Lower lobe of right lung (tissue), 2 donors: ENCODE measurements around the gene CHMP4A. TPM values are rescaled to one million over a fixed set of nuclear protein-coding genes. Genes with fewer than 3 reads are reported as not detected.

Source experiments
- ATAC-seq, 2 donors: fragments of 200-7000 bp; cut with Tn5 transposase; one replicate each; pipeline ENCODE4 v1.9.1; 2020 to 2022; ENCODE audit warnings: mild to moderate bottlenecking in 2 of 2, moderate library complexity in 2 of 2
- DNase-seq: peaks from one replicate; pipeline ENCODE4 v3.0.0-alpha.2; 2020
- H3K27ac ChIP-seq: fragments of 200-600 bp; one replicate; pipeline ENCODE4 v1.8.0; 2022
- H3K27me3 ChIP-seq: fragments of 200-600 bp; one replicate; pipeline ENCODE4 v1.8.0; 2022; ENCODE audit warnings: low read depth
- H3K36me3 ChIP-seq: fragments of 200-600 bp; one replicate; pipeline ENCODE4 v1.8.0; 2022; ENCODE audit warnings: mild to moderate bottlenecking
- H3K4me1 ChIP-seq: fragments of 200-600 bp; one replicate; pipeline ENCODE4 v1.8.0; 2022
- H3K4me3 ChIP-seq: fragments of 200-600 bp; one replicate; pipeline ENCODE4 v1.8.0; 2022; ENCODE audit warnings: mild to moderate bottlenecking
- H3K9me3 ChIP-seq: fragments of 200-600 bp; one replicate; pipeline ENCODE4 v1.8.0; 2022
- CTCF ChIP-seq: fragments of 200-600 bp; IDR thresholded peaks from one replicate; pipeline ENCODE4 v1.8.0; 2022; ENCODE audit warnings: antibody characterized with exemption, mild to moderate bottlenecking
- intact Hi-C: fragments of 100-400 bp; cut with DNase I; formaldehyde crosslinking; loops from one replicate; pipeline ENCODE4 v1.11.0; 2022
- total RNA-seq: library from RNA; stranded (reverse); fragmentation: NEBNext Ultra II Directional; extraction: Animal tissue kit (Norgen Biotek cat#: 25700); gene quantifications from one replicate; pipeline ENCODE4 v1.2.1, GENCODE V29; 2021
- donor health status: DM: no; HTN: yes; CAD: no; lungs with severe emphysema.

CHMP4A gene
- total RNA-seq, 1 donor from 2014 or later = 41.9 TPM

GRCh38 chr14:24232645-24233537 lies 19.6 kb upstream of the CHMP4A start, which contains the start of gene GMPR2:
TSS of gene GMPR2 (plus strand) at chr14:24232929. CDS start at chr14:24233254, 325 bp downstream.
- ATAC-seq (peak; percentile 74 to 81), DNase-seq (no peak)
- Histone ChIP-seq H3K27ac (peak within 1 kb of the TSS; percentile 91), H3K36me3 (peaks cover 43% of the 10 kb centered on the region), H3K27me3 (no peaks in the 10 kb centered on the region), H3K9me3 (no peaks in the 10 kb centered on the region), H3K4me3 (peak within 1 kb of the TSS; percentile 83), H3K4me1 (peaks cover 30% of the 10 kb centered on the region)
- intact Hi-C loops = no loop called here
- no peak for TF ChIP-seq CTCF

- ATAC-seq (peak; percentile 92 to 94), DNase-seq (peak; percentile 93)
- TF ChIP-seq CTCF = no peak
- no peaks in the 10 kb centered on the region for H3K27me3 ChIP-seq
- peak within 1 kb of the TSS; percentile 83 for H3K4me3 ChIP-seq
- intact Hi-C loops = no loop called here
- H3K27ac ChIP-seq = peak within 1 kb of the TSS; percentile 91
- peaks cover 29% of the 10 kb centered on the region for H3K4me1 ChIP-seq
- H3K9me3 ChIP-seq = no peaks in the 10 kb centered on the region
- peaks cover 43% of the 10 kb centered on the region for H3K36me3 ChIP-seq
Measured at GRCh38 chr14:24232121-24232644, 18.9 kb upstream of the CHMP4A start, which contains the start of gene NEDD8. TSS of gene NEDD8 (minus strand) at chr14:24232367. CDS start at chr14:24232267, 100 bp downstream.

- intact Hi-C loops = no loop called here
- no peak for TF ChIP-seq CTCF
- ATAC-seq = peak; percentile 1 to 5
Measured at GRCh38 chr14:24231263-24232120, 18.2 kb upstream of the CHMP4A start.

GRCh38 chr14:24228902-24229301 lies 15.6 kb upstream of the CHMP4A start:
- Histone ChIP-seq H3K4me3 (no peak overlapping the region), H3K27ac (no peak overlapping the region), H3K9me3 (no peaks in the 10 kb centered on the region), H3K36me3 (peaks cover 21% of the 10 kb centered on the region), H3K27me3 (no peaks in the 10 kb centered on the region), H3K4me1 (peaks cover 22% of the 10 kb centered on the region)
- ATAC-seq (no peak), DNase-seq (no peak)
- intact Hi-C loops = no loop called here
- TF ChIP-seq CTCF = no peak

More at GRCh38 chr14:24231263-24232120, 18.2 kb upstream of the CHMP4A start:
- Histone ChIP-seq H3K36me3 (peaks cover 39% of the 10 kb centered on the region), H3K9me3 (no peaks in the 10 kb centered on the region), H3K4me1 (peaks cover 29% of the 10 kb centered on the region), H3K4me3 (peak overlapping the region; percentile 83), H3K27me3 (no peaks in the 10 kb centered on the region), H3K27ac (peak overlapping the region; percentile 91)
- DNase-seq = no peak

- Histone ChIP-seq H3K4me3 (no peak overlapping the region), H3K27me3 (no peaks in the 10 kb centered on the region), H3K36me3 (peaks cover 20% of the 10 kb centered on the region), H3K27ac (no peak overlapping the region), H3K4me1 (peaks cover 10% of the 10 kb centered on the region), H3K9me3 (no peaks in the 10 kb centered on the region)
- no peak for ATAC-seq
- TF ChIP-seq CTCF = no peak
- intact Hi-C loops = no loop called here
- no peak for DNase-seq
Measured at GRCh38 chr14:24226473-24226872, 13.2 kb upstream of the CHMP4A start.
